ENCODE measurements around the gene UFSP1. TPM values are rescaled to one million over a fixed set of nuclear protein-coding genes. Genes with fewer than 3 reads are reported as not detected.

UFSP1 gene
- total RNA-seq, 1 experiment from 2014 or later: 6.8 TPM

DNA sequence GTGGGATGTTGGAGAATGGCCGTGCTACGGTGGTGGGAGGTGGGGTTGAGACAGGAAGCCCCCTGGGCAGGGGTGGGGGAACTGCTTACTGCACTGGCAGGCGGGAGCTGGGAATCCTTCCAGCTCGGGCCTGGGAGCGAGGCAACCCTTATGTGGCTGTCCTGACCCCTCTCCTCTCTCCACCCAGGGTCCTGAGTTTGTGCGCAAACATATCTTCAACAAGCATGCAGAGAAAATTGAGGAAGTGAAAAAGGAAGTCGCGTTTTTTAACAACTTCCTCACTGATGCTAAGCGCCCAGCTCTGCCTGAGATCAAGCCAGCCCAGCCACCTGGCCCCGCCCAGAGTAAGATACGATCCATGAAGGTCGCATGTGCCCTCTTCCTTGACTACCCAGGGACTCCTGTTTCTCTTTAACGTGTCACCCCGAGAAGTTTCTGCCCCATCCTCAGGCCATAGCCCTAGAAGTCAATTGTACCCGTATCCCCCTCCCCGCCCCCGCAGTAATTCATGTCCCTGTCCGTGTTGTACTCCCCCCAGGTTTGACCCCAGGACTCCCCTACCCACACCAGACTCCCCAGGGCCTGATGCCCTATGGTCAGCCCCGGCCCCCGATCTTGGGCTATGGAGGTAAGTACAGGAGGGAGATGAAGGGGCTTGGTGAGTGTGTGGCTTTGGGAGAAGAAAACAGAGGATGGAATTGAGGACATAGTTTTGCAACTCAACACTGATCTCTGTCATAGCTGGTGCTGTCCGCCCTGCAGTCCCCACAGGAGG is 1.8 kb downstream of the UFSP1 start:
- no peak overlapping the region for H3K4me3 ChIP-seq
- no peak for DNase-seq
- H3K9me3 ChIP-seq: no peaks in the 10 kb centered on the region
- peaks cover 43% of the 10 kb centered on the region for H3K36me3 ChIP-seq
- H3K27me3 ChIP-seq: no peaks in the 10 kb centered on the region

DNA sequence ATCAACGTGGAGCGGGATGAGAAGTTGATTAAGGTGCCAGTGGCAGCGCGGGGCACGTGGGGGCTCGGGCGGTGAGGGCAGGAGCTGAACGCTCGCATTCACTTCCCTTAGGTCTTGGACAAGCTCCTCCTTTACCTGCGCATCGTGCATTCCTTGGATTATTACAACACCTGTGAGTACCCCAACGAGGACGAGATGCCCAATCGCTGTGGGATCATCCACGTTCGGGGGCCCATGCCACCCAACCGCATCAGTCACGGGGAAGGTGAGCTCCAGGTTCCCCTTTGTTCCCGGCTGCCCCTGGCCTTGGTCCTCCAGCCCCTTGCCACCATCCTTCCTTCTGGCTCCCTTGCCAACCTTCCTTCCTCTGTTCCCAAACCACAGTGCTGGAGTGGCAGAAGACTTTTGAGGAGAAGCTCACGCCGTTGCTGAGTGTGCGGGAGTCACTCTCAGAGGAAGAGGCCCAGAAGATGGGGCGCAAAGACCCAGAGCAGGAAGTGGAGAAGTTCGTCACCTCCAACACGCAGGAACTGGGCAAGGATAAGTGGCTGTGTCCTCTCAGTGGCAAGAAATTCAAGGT is 2.5 kb downstream of the UFSP1 start:
- H3K27me3 ChIP-seq: no peaks in the 10 kb centered on the region
- H3K9me3 ChIP-seq: no peaks in the 10 kb centered on the region
- H3K36me3 ChIP-seq: peaks cover 47% of the 10 kb centered on the region
- DNase-seq: no peak
- no peak overlapping the region for H3K4me3 ChIP-seq

DNA sequence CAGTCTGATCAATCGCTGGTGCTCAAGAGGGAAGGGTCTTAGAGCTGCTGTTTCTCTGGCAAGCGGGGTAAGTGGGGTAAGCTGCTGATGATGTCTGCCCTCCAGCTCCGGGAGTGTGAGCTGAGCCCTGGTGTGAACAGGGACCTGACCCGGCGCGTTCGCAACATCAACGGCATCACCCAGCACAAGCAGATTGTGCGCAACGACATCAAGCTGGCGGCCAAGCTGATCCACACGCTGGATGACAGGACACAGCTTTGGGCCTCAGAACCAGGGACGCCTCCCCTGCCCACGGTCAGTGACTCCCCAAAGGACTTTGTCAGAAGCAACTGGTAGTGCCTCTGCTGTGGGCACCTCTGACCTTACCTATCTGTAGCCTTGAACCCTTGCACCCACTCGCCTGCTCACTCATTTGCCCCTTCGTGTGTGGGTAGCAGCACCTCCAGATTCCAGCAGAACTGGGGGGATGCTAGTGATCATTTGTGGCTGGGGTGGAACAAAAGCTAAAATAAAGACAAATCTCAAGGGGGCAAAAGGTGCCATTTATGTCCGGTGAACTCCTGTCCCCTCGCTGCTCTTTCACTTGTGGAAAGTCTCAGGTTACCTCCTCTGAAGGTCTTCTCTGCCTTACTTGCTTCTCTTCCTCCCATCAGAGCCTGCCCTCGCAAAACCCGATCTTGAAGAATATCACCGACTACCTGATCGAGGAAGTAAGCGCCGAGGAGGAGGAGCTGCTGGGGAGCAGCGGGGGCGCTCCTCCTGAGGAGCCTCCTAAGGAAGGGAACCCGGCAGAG is 3.2 kb downstream of the UFSP1 start:
- Histone ChIP-seq H3K4me3 (no peak overlapping the region), H3K9me3 (no peaks in the 10 kb centered on the region), H3K27me3 (no peaks in the 10 kb centered on the region), H3K36me3 (peaks cover 50% of the 10 kb centered on the region)
- DNase-seq: no peak

DNA sequence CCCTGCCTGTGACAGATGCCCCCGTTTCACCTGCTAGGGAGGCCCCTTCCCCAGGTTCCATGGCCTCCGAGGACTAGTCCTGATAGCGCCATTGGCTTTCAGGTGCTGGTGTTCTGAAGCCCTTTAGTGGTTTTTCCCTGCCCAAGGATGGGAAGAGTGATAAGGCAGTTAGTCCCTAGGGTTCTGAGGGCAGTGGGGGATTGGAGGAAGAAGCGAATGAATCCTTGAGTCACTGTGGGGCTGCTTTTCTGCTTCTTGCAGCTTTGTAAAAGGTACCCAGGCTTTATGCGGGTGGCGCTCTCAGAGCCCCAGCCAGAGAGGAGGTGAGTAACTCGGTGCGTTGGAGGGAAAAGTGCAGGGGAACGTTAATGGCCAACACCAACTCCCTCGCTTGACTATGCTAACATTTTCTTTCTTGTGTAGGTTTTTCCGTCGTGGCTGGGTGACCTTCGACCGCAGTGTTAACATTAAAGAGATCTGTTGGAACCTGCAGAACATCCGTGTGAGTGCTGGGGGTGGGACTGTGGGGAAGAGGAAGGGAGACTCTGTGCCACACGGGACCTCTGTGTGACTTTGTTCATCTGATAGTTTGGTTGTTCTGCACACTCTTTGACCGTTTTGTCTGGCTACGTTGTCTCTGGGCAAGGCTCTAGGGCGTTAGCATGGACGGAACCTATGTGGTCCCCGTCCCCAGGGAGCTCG is 3.9 kb downstream of the UFSP1 start:
- peaks cover 54% of the 10 kb centered on the region for H3K36me3 ChIP-seq
- H3K9me3 ChIP-seq: no peaks in the 10 kb centered on the region
- no peak overlapping the region for H3K4me3 ChIP-seq
- no peak for DNase-seq
- H3K27me3 ChIP-seq: no peaks in the 10 kb centered on the region

- DNase-seq: no peak
- Histone ChIP-seq H3K36me3 (peaks cover 56% of the 10 kb centered on the region), H3K27me3 (no peaks in the 10 kb centered on the region)
These were observed 4.6 kb downstream of the UFSP1 start for GRCh38 chr7:100884736-100885439.

DNA sequence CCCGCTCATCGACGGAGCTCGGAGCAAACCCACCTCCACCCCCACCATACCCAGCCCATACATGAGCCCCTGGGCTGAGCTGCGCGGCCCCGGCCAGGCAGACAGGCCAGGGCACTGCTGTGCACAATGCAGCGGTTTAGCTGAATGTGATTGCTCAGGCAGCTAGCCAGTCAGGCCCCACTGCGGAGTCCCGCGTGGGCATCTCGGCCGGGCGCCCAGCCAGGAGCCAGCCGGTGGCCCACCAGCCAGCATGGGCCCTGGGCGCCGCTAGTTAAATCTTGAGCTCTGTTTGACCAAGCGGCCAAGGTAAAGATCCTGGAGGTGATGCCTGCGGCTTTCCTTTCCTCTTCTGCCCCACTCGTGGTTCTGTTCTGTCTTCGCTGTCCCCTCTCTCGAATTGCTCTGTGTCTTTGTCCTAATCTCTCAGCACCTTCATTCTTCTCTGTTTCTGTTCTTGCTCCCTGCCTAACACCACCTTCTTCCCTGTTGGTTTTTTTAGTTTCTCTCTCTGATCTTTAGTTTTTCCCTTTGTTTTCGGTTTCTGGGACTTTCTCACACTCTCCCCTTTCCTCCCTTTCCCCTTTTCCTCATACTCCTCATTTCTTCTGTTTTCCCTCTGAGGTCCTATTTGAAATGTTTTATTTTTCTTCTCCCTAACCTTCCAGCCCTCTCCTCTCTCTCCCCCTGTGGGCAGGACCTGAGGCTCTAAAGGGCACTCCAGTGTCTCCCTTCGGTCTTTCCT is 6.6 kb downstream of the UFSP1 start:
- H3K9me3 ChIP-seq: no peaks in the 10 kb centered on the region
- H3K27me3 ChIP-seq: no peaks in the 10 kb centered on the region
- DNase-seq: no peak
- H3K36me3 ChIP-seq: peaks cover 52% of the 10 kb centered on the region
- no peak overlapping the region for H3K4me3 ChIP-seq

More at GRCh38 chr7:100884736-100885439, 4.6 kb downstream of the UFSP1 start:
- Histone ChIP-seq H3K4me3 (no peak overlapping the region), H3K9me3 (no peaks in the 10 kb centered on the region)

- DNase-seq: no peak
- Histone ChIP-seq H3K9me3 (no peaks in the 10 kb centered on the region), H3K27me3 (no peaks in the 10 kb centered on the region), H3K36me3 (peaks cover 51% of the 10 kb centered on the region), H3K4me3 (no peak overlapping the region)
These were observed 7.3 kb downstream of the UFSP1 start for GRCh38 chr7:100882201-100882600.

DNA sequence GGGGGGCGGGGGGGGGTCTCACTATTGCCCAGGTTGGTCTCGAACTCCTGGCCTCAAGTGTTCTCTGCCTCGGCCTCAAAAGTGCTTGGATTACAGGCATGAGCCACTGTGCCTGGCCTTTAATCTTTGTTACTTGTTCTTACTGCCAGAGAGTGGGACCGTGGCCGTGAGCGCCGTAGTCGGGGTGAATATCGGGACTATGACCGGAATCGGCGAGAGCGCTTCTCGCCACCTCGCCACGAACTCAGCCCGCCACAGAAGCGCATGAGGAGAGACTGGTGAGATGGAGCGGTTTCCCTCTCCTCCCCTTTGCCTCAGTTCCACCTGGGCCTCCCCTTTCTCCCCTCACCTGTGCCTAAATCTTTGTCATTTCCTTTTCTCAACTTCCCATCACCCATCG is 8.4 kb downstream of the UFSP1 start:
- DNase-seq: no peak
- Histone ChIP-seq H3K9me3 (no peaks in the 10 kb centered on the region), H3K4me3 (no peak overlapping the region), H3K27me3 (no peaks in the 10 kb centered on the region), H3K36me3 (peaks cover 47% of the 10 kb centered on the region)

- H3K36me3 ChIP-seq: peaks cover 49% of the 10 kb centered on the region
- H3K9me3 ChIP-seq: no peaks in the 10 kb centered on the region
- no peak for DNase-seq
- H3K4me3 ChIP-seq: no peak overlapping the region
- no peaks in the 10 kb centered on the region for H3K27me3 ChIP-seq
These were observed 8.9 kb downstream of the UFSP1 start for GRCh38 chr7:100880645-100881044.

DNA sequence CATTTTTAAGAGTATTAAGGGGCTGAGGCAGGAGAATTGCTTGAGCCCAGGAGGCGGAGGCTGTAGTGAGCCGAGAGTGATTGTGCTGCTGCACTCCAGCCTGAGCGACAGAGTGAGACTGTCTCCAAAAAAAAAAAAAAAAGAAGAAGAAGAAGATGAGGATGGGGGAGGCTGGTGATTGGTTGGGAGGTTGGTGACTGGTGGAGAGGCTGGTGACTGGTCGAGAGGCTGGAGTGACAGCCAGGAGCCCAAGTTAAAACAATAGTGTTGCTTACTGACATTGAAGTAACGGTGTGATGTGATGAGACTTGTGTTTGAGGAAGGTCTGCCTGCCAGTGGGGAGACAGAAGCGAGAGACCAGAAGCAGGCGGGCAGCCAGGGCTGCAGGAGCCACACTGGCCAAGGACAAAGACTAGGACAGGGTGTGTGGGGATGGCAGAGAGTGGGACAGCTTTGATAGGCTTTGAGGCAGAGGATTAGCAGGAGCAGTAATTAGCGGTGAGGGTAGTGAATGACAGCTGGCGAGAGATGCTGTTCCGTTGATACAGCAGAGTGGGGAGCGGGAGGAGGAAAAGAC is 9.7 kb downstream of the UFSP1 start:
- peaks cover 51% of the 10 kb centered on the region for H3K36me3 ChIP-seq
- no peak overlapping the region for H3K4me3 ChIP-seq
- DNase-seq: no peak
- H3K27me3 ChIP-seq: no peaks in the 10 kb centered on the region
- no peaks in the 10 kb centered on the region for H3K9me3 ChIP-seq

DNA sequence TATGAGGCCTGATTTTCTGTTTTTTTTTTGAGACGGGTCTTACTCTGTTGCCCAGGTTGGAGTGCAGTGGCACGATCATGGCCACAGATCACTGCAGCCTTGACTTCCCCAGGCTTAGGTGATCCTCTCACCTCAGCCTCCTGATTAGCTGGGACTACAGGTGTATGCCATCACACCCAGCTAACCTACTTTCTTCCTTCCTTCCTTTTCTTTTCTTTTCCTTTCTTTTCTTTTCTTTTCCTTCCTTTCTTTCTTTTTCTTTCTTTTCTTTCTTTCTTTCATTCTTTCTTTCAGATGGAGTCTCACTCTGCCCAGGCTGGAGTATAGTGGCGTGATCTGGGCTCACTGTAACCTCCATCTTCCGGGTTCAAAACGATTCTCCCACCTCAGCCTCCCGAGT is 10.8 kb downstream of the UFSP1 start:
- no peak for DNase-seq
- Histone ChIP-seq H3K9me3 (no peaks in the 10 kb centered on the region), H3K36me3 (peaks cover 50% of the 10 kb centered on the region), H3K4me3 (no peak overlapping the region), H3K27me3 (no peaks in the 10 kb centered on the region)

- Histone ChIP-seq H3K4me3 (no peak overlapping the region), H3K9me3 (no peaks in the 10 kb centered on the region), H3K27me3 (no peaks in the 10 kb centered on the region), H3K36me3 (peaks cover 47% of the 10 kb centered on the region)
- no peak for DNase-seq
These were observed 11.5 kb downstream of the UFSP1 start for GRCh38 chr7:100878013-100878412.

DNA sequence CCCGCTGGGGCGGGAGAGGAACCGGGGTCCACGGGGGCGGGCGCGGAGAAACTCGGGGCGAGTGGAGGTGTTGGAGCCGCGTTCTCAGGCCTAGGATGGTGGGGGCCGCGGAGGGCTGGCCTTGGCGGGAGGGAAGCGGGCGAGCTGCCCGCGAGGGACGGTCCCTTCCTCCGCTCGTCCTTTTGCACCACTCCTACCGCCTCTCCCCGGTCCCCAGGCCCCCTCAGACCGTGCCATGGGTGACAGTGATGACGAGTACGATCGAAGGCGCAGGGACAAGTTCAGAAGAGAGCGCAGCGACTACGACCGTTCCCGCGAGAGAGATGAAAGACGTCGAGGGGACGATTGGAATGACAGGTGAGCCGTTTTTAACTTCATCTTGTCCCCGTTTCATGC is 14.2 kb downstream of the UFSP1 start:
- Histone ChIP-seq H3K9me3 (no peaks in the 10 kb centered on the region), H3K4me3 (peak overlapping the region; percentile 83), H3K27me3 (no peaks in the 10 kb centered on the region), H3K36me3 (peaks cover 38% of the 10 kb centered on the region)
- no peak for DNase-seq

DNA sequence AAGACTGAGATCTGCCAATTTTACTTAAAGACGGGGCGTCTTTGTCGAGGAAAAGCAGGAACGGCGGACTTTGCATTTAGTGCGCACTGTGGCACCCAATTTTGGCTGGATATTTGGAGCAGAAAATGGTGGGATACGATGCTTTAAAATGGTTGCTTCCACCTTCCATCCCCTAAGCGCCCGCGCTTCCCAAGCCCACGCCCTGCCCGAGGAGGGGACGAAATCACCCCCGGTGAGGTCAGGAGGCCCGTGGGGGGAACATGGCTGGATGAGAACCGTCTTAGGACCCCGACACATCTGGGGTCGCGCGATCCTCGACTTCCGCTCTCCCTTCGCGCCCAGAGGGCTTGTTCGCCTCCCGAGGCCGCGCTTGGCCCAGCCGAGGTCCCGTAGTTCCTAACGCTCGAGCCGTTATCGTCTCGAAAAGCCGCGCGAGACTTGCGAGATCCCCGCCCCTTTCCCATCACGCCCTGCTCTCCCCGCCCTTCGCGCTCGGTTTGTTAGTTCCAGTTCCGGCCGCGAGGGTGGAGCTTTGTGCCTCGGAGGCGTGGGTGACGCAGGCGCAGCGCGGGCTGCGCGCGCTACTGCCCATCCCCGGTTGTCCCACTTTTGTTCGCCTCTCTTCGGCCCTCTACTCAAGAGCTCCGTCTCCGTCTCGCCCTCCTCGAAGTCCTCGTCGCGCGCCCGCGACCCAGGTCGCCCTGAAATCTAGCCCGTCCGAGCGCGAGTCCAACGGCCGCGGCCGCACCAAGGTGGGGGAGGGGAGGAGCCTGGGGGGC is 14.7 kb downstream of the UFSP1 start, which contains the start of gene SRRT:
SRRT (plus strand) TSS at position 527 of the 779 bp plus-strand sequence. CDS start 488 bp downstream, outside the sequence.
- DNase-seq: peak; percentile 93
- Histone ChIP-seq H3K27me3 (no peaks in the 10 kb centered on the region), H3K4me3 (peak within 1 kb of the TSS; percentile 83), H3K36me3 (peaks cover 38% of the 10 kb centered on the region), H3K9me3 (no peaks in the 10 kb centered on the region)

- peaks cover 36% of the 10 kb centered on the region for H3K36me3 ChIP-seq
- peak overlapping the region; percentile 83 for H3K4me3 ChIP-seq
- DNase-seq: no peak
- no peaks in the 10 kb centered on the region for H3K9me3 ChIP-seq
- no peaks in the 10 kb centered on the region for H3K27me3 ChIP-seq
These were observed 15.3 kb downstream of the UFSP1 start for GRCh38 chr7:100874300-100874576.
